Activated CD8-positive, alpha-beta T cell treated with anti-CD3 and anti-CD28 coated beads for 36 hours (primary cell): ENCODE data around the gene DGKZ. TPM values are rescaled to one million over a fixed set of nuclear protein-coding genes. Genes with fewer than 3 reads are reported as not detected.

ENCODE experiments used
- ATAC-seq: fragments of 200-7000 bp; cut with Tn5 transposase; one replicate; pipeline ENCODE4 v1.10.0; 2021; ENCODE audit warnings: mild to moderate bottlenecking, moderate library complexity
- CTCF ChIA-PET: fragments of 350-600 bp; sonication (Branson Sonifier 250); formaldehyde crosslinking; loops from one replicate; lab custom pipeline; 2021; ENCODE audit warnings: antibody characterized with exemption; lab: Charles Lee
- POLR2A ChIA-PET: fragments of 350-600 bp; sonication (Branson Sonifier 250); formaldehyde crosslinking; loops from one replicate; lab custom pipeline; 2021; ENCODE audit warnings: antibody characterized with exemption; lab: Charles Lee
- DNase-seq: peaks from one replicate; pipeline ENCODE4 v3.0.0-alpha.2; 2020
- H3K27ac Mint-ChIP-seq: one replicate; pipeline ENCODE4 v1.8.0; 2021; ENCODE audit warnings: mild to moderate bottlenecking, mixed read lengths
- H3K27me3 Mint-ChIP-seq: one replicate; pipeline ENCODE4 v1.8.0; 2021; ENCODE audit warnings: mixed read lengths
- H3K36me3 Mint-ChIP-seq: one replicate; pipeline ENCODE4 v1.8.0; 2021; ENCODE audit warnings: low read depth, mixed read lengths
- H3K4me1 Mint-ChIP-seq: one replicate; pipeline ENCODE4 v1.8.0; 2021; ENCODE audit warnings: low read depth, mixed read lengths
- H3K4me3 Mint-ChIP-seq: one replicate; pipeline ENCODE4 v1.8.0; 2021; ENCODE audit warnings: mild to moderate bottlenecking, moderate library complexity, mixed read lengths
- H3K9me3 Mint-ChIP-seq: one replicate; pipeline ENCODE4 v1.8.0; 2021; ENCODE audit warnings: mixed read lengths
- CTCF ChIP-seq: fragments of 200-600 bp; IDR thresholded peaks from one replicate; pipeline ENCODE4 v1.8.0; 2022; ENCODE audit warnings: antibody characterized with exemption, mild to moderate bottlenecking
- intact Hi-C: fragments of 100-400 bp; cut with micrococcal nuclease; formaldehyde crosslinking; loops from one replicate; pipeline ENCODE4 v1.10.0; 2022
- total RNA-seq, 2 experiments: library from RNA; stranded (reverse); gene quantifications; one replicate each; pipeline ENCODE4 v1.2.3, GENCODE V29; 2021

Gene DGKZ
- total RNA-seq, 2 experiments from 2014 or later: 94.4 to 94.9 TPM

- H3K27me3 Mint-ChIP-seq: no peaks in the 10 kb centered on the region
- H3K4me1 Mint-ChIP-seq: no peaks in the 10 kb centered on the region
- ChIA-PET POLR2A (interaction anchor here (0.7 to 0.9 kb wide), 3 partner anchors 9 to 15 kb away, joined by 3 read pairs; no protein-coding TSS in a partner anchor), CTCF (interaction anchor here (1.1 kb wide), 1 partner anchor 74 kb away, joined by 3 read pairs; no protein-coding TSS in a partner anchor)
- H3K4me3 Mint-ChIP-seq: no peak overlapping the region
- TF ChIP-seq CTCF: no peak
- H3K27ac Mint-ChIP-seq: no peak overlapping the region
- intact Hi-C loops: no loop called here
- DNase-seq (no peak), ATAC-seq (no peak)
- H3K36me3 Mint-ChIP-seq: peaks cover 12% of the 10 kb centered on the region
- no peaks in the 10 kb centered on the region for H3K9me3 Mint-ChIP-seq
Observed at GRCh38 chr11:46408407-46408986, 61.2 kb downstream of the DGKZ start.

GRCh38 chr11:46410021-46410420 lies 62.8 kb downstream of the DGKZ start:
- Mint-ChIP-seq H3K27ac (no peak overlapping the region), H3K36me3 (peaks cover 20% of the 10 kb centered on the region), H3K4me1 (peaks cover 14% of the 10 kb centered on the region), H3K27me3 (no peaks in the 10 kb centered on the region), H3K9me3 (no peaks in the 10 kb centered on the region), H3K4me3 (no peak overlapping the region)
- TF ChIP-seq CTCF: no peak
- no peak for DNase-seq
- intact Hi-C loops: no loop called here
- POLR2A ChIA-PET: no interaction called here
- CTCF ChIA-PET: no interaction called here
- ATAC-seq: no peak

GRCh38 chr11:46413760-46414465 lies 66.7 kb downstream of the DGKZ start:
- no peaks in the 10 kb centered on the region for H3K27me3 Mint-ChIP-seq
- no peak overlapping the region for H3K4me3 Mint-ChIP-seq
- peaks cover 32% of the 10 kb centered on the region for H3K36me3 Mint-ChIP-seq
- CTCF ChIA-PET: interaction anchor here (1.0 to 1.3 kb wide), 2 partner anchors 9 to 26 kb away, joined by 4 to 5 read pairs; no protein-coding TSS in a partner anchor
- H3K27ac Mint-ChIP-seq: no peak overlapping the region
- TF ChIP-seq CTCF: no peak
- POLR2A ChIA-PET: interaction anchor here (0.6 kb wide), 1 partner anchor 19 kb away, joined by 3 read pairs; no protein-coding TSS in a partner anchor
- DNase-seq (no peak), ATAC-seq (peak; percentile 37)
- peaks cover 28% of the 10 kb centered on the region for H3K4me1 Mint-ChIP-seq
- H3K9me3 Mint-ChIP-seq: no peaks in the 10 kb centered on the region
- intact Hi-C loops: no loop called here

- CTCF ChIA-PET: interaction anchor here (0.7 to 1.3 kb wide), 2 partner anchors 9 to 115 kb away, joined by 4 to 5 read pairs; no protein-coding TSS in a partner anchor
- POLR2A ChIA-PET: no interaction called here
- Mint-ChIP-seq H3K27me3 (no peaks in the 10 kb centered on the region), H3K27ac (peak overlapping the region; percentile 41), H3K9me3 (no peaks in the 10 kb centered on the region), H3K4me3 (no peak overlapping the region), H3K4me1 (peaks cover 28% of the 10 kb centered on the region), H3K36me3 (peaks cover 32% of the 10 kb centered on the region)
- peak; percentile 61 for ATAC-seq
- TF ChIP-seq CTCF: no peak
- DNase-seq: peak; percentile 24
- intact Hi-C loops: no loop called here
Observed at GRCh38 chr11:46414466-46414796, 67.2 kb downstream of the DGKZ start.

GRCh38 chr11:46414879-46415278 lies 67.6 kb downstream of the DGKZ start:
- peak overlapping the region; percentile 41 for H3K27ac Mint-ChIP-seq
- DNase-seq: no peak
- ATAC-seq: no peak
- H3K4me1 Mint-ChIP-seq: peaks cover 28% of the 10 kb centered on the region
- ChIA-PET POLR2A (no interaction called here), CTCF (interaction anchor here (0.7 to 1.3 kb wide), 2 partner anchors 10 to 114 kb away, joined by 4 to 5 read pairs; no protein-coding TSS in a partner anchor)
- no peaks in the 10 kb centered on the region for H3K27me3 Mint-ChIP-seq
- H3K9me3 Mint-ChIP-seq: no peaks in the 10 kb centered on the region
- no peak for TF ChIP-seq CTCF
- H3K4me3 Mint-ChIP-seq: no peak overlapping the region
- intact Hi-C loops: no loop called here
- H3K36me3 Mint-ChIP-seq: peaks cover 31% of the 10 kb centered on the region
